Neuron (in vitro differentiated cells): ENCODE results near the gene GSK3A.

Experiments used
- H2AFZ ChIP-seq: one replicate; pipeline ENCODE4 v1.6.1; 2013; ENCODE audit warnings: low read depth, mild to moderate bottlenecking, inconsistent platforms, low read length, moderate library complexity
- H3K27me3 ChIP-seq: one replicate; pipeline ENCODE4 v1.6.1; 2013; ENCODE audit warnings: low read length; ENCODE audit not compliant: insufficient read depth
- H3K36me3 ChIP-seq: one replicate; pipeline ENCODE4 v1.6.1; 2013; ENCODE audit warnings: low read length; ENCODE audit not compliant: insufficient read depth
- H3K4me1 ChIP-seq: one replicate; pipeline ENCODE4 v1.6.1; 2013; ENCODE audit warnings: low read length; ENCODE audit not compliant: insufficient read depth
- H3K4me3 ChIP-seq: 2 replicates; pipeline ENCODE4 v1.5.1; 2013; ENCODE audit warnings: mild to moderate bottlenecking, low read length, moderate library complexity
- H3K9me3 ChIP-seq: one replicate; pipeline ENCODE4 v1.6.1; 2013; ENCODE audit warnings: low read length

GSK3A gene

DNA sequence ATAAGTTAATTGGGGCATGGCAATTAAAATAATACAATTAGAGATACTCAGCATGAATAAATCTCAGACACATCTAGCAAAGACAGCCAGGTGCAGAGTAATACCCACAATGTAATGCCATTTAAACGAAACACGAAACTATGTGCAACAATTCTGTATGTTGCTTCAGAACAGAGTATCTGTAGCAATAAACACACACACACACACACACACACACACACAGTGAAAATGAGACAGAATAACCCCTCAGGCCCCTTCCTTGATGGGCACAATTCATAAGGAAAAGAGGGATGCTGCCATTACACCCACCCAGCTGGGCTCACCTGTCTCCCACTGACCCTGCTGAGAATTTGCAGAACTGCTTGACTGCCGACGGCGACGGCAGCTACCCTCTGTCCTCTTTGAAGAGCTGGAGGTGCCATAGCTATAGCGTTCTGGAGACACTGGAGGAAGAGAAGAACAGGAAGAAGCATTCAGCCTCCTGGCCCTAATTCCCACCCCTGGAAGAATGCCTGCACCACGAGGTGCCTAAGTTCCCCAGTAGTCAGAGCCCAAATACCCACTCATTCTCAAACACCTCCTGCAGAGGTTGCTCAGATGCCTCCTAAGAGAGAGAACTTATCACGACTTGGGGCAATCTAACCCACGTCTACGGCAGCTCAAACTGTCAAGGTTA is 27.5 kb downstream of the GSK3A start:
- H3K36me3 ChIP-seq, result peaks cover 32% of the 10 kb centered on the region
- peaks cover 22% of the 10 kb centered on the region for H3K4me1 ChIP-seq
- H3K4me3 ChIP-seq, result no peak overlapping the region
- H3K9me3 ChIP-seq, result no peaks in the 10 kb centered on the region
- no peak overlapping the region for H2AFZ ChIP-seq
- H3K27me3 ChIP-seq, result no peaks in the 10 kb centered on the region

DNA sequence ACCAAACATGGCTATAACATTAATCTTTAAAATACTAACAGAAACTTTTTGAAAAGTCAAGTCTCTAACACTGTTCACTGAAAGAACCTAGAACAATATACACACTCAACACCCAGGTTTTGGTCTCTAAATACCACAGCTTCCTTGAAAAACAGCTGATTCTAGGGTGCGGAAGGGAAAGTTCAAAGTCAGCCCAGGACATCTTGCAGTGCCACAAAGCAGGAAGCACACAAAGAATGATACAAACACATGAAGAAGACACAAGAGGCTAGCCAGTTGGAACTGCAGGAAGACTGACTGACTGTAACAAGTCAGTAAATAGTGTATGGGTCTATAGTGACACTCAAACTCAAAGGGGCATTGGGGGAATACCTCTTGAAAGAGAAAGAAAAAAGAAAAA is 29.5 kb downstream of the GSK3A start:
- Histone ChIP-seq H3K4me3 (no peak overlapping the region), H3K36me3 (peaks cover 49% of the 10 kb centered on the region), H3K9me3 (no peaks in the 10 kb centered on the region), H3K4me1 (peaks cover 12% of the 10 kb centered on the region), H2AFZ (no peak overlapping the region), H3K27me3 (no peaks in the 10 kb centered on the region)

DNA sequence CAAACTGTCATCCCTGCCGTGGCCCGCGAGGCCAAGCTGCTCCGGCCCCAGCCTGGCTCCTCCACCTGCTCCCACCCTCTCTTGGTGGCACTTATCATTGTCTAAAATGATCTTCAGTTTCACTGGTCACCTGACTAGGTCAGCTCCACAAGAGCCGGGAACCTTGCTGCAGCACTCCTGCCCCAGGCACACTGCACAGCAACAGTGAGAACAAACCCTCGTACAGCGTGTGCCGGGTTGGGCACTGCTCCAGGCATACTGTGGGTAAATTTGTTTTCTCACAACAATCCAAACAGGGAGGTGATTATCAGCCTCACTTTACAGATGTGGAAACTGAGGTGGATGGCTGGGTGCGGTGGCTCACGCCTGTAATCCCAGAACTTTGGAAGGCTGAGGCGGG is 33.8 kb downstream of the GSK3A start:
- no peaks in the 10 kb centered on the region for H3K4me1 ChIP-seq
- H3K9me3 ChIP-seq, result no peaks in the 10 kb centered on the region
- H3K36me3 ChIP-seq, result peaks cover 65% of the 10 kb centered on the region
- H3K27me3 ChIP-seq, result no peaks in the 10 kb centered on the region
- H2AFZ ChIP-seq, result no peak overlapping the region
- no peak overlapping the region for H3K4me3 ChIP-seq

DNA sequence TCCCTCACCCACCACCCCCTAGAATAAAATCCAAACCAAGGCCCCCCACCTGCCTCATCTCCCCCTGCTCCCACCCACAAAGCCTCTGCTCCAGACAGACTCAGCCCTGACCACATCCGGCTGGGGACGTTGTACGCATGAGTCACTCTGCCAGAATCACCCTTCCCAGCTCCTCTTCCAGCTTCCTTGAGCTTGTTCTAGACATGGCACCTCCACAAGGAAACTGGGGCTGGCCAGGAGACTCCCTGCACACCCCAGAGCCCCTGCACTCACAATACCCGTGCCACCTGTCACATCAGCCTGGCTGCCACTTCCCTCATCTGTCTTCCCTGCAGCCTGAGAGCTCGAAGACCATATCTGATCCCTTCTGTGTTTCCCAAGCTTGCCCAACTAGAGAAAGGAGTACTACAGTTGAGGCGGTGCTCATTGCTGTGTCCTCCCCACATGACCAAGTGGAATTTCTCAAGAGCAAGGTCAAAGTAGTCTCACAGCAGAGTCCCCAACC is 34.6 kb downstream of the GSK3A start:
- H3K4me3 ChIP-seq, result no peak overlapping the region
- H3K9me3 ChIP-seq, result no peaks in the 10 kb centered on the region
- no peaks in the 10 kb centered on the region for H3K4me1 ChIP-seq
- no peak overlapping the region for H2AFZ ChIP-seq
- peaks cover 60% of the 10 kb centered on the region for H3K36me3 ChIP-seq
- H3K27me3 ChIP-seq, result no peaks in the 10 kb centered on the region

DNA sequence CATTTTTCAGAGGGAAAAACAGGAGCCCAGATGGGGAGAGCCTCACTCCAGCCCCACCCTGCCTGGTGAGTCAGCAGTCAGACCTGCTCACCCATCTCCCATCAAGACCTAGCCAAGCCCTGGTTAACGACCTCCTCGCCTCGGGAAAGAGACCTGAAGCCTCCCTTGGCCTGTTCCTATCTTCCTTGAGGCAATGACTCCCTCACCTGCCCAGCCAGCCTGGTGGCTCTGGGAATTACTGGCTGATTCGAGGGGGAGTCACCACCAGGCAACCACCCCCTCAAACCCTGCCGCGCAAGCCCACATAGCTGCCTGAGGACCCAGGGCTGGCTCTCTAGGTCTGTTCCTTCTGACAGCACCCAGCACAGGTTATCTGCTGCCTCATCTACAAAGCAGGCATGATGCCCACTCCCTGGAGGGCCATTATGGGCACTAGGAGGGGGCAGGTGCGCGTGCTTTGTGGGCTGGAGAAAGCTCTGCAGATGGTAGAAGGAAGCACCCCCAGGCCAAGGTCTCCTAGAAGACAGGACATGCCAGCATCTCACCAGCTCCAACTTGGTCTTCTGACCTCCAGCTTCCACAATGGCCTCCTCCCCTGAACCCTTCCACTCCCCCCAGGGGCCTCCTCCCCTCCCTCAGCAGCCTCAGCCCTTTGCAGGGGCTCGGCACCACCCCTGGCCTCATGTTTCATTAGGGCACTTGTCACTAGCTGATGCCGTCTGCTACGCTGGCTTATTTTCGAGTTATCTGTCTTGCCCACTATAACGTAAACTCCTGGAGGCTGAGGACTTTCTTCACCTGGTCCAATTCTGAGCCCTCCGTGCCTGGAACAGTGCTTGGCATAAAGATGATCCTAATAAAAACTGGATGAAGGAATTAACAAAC is 35.3 kb downstream of the GSK3A start:
- no peak overlapping the region for H3K4me3 ChIP-seq
- peaks cover 58% of the 10 kb centered on the region for H3K36me3 ChIP-seq
- H3K4me1 ChIP-seq, result no peaks in the 10 kb centered on the region
- H2AFZ ChIP-seq, result no peak overlapping the region
- no peaks in the 10 kb centered on the region for H3K27me3 ChIP-seq
- no peaks in the 10 kb centered on the region for H3K9me3 ChIP-seq

DNA sequence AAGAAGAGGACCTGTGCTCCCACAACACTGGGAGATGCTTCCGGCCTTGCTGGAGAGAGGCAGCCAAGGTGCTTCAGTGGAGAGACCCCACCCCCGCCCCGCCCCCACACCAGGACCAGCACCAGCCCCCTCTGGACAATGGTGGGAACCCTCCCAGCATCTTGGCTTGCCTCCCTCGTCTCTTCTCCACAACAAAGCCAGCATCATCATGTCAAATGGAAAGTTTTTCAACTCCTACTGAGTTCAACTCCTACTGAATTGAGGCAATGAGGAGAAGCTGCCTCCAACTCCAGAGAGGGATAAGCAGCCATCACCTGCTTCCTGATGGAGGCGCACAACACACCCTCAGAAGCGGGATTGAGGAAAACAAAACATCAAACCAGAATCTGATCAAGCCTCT is 37.7 kb downstream of the GSK3A start:
- no peak overlapping the region for H3K4me3 ChIP-seq
- no peaks in the 10 kb centered on the region for H3K4me1 ChIP-seq
- H3K27me3 ChIP-seq, result no peaks in the 10 kb centered on the region
- H3K9me3 ChIP-seq, result no peaks in the 10 kb centered on the region
- H2AFZ ChIP-seq, result no peak overlapping the region
- H3K36me3 ChIP-seq, result peaks cover 69% of the 10 kb centered on the region

DNA sequence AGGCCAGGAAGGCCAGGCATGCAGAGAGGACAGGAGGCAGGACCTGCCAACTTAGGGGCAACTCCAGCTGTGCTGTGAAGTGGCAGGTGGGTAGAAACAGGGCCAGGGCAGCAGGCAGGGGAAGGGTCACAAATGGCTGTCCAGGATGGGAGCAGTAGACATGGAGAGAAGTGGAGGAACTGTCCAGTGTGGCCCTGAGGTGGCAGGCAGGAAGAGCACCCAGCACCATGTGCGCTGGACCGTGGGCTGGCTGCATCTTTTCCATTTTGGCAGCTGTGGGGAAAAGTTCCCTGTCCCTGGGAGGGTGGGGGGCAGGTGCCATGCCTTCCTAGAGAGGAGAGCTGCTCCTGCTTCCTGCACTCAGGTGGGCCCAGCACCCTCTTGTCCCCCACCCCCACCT is 38.7 kb downstream of the GSK3A start:
- H3K9me3 ChIP-seq, result no peaks in the 10 kb centered on the region
- H3K36me3 ChIP-seq, result peaks cover 69% of the 10 kb centered on the region
- H3K4me3 ChIP-seq, result no peak overlapping the region
- no peaks in the 10 kb centered on the region for H3K27me3 ChIP-seq
- H2AFZ ChIP-seq, result no peak overlapping the region
- H3K4me1 ChIP-seq, result no peaks in the 10 kb centered on the region

DNA sequence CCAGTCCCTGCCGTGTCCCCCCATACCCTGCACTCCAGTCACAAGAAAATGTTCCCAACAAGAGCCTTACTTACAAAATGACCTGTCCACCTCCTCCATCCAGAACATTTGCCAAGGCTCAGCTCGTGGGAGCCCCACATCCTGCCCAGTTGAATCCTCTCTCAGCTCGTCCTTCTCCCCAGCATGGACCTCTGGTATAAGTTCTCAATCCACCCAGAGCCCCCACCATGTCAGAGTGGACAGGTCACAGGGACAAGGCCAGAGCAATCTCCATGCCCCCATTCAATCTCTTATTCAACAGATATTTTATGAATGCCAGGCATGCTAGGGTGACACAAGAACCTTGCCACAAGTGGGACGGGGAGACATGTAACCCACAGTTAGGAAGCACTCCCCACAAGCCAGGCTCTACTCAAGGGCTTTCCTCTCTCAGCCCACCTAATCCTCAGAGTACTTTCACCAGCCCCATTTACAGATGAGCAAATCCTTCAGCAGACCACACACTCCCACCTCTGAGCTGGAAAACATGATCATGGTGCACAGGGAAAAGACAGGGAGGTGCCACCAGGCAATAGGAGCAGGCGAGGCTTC is 40.0 kb downstream of the GSK3A start:
- Histone ChIP-seq H3K9me3 (no peaks in the 10 kb centered on the region), H3K4me3 (no peak overlapping the region), H3K27me3 (no peaks in the 10 kb centered on the region), H3K4me1 (no peaks in the 10 kb centered on the region), H3K36me3 (peaks cover 62% of the 10 kb centered on the region), H2AFZ (no peak overlapping the region)

DNA sequence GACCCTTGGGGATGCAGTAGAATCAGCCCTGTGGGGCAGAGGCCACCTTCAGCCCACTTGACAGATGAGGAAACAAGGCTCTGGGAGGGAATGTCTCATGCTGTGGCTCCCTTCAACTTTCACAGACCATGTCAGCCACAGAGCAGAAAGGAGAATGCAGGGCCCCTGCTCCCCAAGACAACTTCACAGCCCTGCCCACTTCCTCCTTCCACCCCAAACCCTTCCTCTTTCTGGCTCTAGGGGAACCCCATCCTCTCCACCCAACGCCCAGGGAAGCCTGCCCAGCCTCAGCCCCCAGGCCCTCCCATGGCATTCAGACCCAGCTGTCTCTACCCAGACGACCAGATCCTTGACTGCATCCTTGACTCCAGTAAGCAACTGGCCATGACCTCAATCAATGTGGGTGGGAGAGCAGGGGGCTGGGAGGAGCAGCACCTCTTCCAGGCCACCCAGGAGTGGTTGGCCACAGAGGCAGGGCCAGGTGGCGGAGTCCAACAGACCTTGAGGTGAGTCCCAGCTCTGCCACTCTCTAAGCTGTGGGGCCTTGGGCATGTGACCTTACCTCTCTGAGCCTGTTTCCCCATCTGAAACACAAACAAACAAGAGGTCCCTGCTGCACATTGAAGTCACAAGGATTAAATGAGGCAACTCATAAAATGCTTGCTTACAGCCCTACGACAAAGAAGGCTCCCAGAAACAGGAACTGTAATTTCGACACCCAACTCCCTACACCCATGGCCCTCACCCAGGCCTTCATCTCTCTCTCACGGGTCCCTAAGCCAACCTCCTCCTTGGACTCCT is 40.7 kb downstream of the GSK3A start:
- no peak overlapping the region for H3K4me3 ChIP-seq
- H3K36me3 ChIP-seq, result peaks cover 57% of the 10 kb centered on the region
- H3K9me3 ChIP-seq, result no peaks in the 10 kb centered on the region
- no peak overlapping the region for H2AFZ ChIP-seq
- H3K4me1 ChIP-seq, result no peaks in the 10 kb centered on the region
- no peaks in the 10 kb centered on the region for H3K27me3 ChIP-seq

DNA sequence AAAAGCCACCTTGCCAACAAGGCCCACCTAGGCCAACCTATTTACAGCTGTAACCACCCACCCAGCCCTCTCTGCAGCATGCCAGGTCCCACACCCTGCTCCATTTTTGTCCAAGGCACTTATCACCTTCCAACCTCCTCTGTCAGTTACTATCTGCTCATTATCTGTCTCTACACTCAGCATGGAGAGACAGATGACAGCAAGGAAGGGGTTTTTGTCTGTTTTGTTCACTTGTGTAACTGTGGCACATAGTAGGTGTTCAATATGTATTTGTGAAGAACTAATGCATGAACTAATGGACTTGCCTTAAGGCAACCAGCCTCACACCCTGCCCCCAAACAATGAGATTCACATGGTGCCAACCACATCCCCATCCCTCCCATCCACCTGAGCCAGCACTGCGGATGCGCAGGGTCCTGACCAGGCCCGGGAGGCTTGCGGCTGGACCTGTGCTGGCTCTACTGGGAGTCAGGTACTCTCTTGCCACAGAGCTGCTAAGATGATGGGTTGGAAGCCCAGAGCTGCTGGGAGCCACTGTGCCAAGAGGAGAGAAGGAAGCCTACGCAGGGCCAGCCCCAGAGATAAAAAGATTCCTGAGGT is 42.2 kb downstream of the GSK3A start:
- Histone ChIP-seq H3K4me1 (no peaks in the 10 kb centered on the region), H3K9me3 (no peaks in the 10 kb centered on the region), H3K36me3 (peaks cover 50% of the 10 kb centered on the region)

DNA sequence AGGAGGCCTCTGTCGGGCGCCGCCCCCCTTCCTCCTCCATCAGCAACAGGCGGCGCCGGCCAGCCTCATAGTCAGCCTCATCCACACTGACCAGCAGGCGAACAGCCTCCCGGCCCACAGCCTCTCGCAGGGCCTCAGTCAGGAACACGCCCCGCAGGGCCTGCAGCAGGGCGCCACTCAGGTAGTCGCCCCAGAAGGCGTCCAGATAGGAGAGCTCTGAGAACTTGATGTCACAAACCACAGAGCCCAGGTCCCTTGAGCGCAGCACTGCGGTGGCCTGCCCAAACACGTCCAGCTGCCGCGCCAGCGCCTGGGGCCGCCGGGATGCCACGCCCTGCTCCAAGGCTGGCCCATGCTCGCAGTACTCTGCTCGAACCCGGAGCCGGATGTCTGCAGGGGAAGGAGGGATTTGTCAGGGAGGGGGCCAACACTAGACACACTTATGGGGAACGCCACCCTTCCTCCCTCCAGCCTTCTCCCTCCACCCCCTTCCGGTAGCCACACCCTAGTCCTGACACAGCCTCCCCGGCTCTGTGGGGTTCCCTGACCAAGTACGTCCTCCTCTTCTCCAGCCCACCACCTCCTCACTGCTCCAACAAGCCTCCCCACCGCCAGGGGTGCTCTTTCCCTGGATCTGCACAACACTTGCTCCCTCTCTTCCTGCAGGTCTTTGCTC is 42.8 kb downstream of the GSK3A start:
- H3K36me3 ChIP-seq, result peaks cover 45% of the 10 kb centered on the region
- no peaks in the 10 kb centered on the region for H3K9me3 ChIP-seq
- H2AFZ ChIP-seq, result no peak overlapping the region
- H3K27me3 ChIP-seq, result no peaks in the 10 kb centered on the region
- H3K4me1 ChIP-seq, result no peaks in the 10 kb centered on the region
- no peak overlapping the region for H3K4me3 ChIP-seq

More for the DNA sequence above, 42.2 kb downstream of the GSK3A start:
- H3K4me3 ChIP-seq, result no peak overlapping the region
- no peaks in the 10 kb centered on the region for H3K27me3 ChIP-seq
- no peak overlapping the region for H2AFZ ChIP-seq
